HG02840 (cell line): ENCODE measurements around the gene TANK.
A peak's percentile ranks its signal among the peaks of the same experiment; 100 is the strongest.

ENCODE experiments used
- ATAC-seq: cut with Tn5 transposase; IDR thresholded peaks from one replicate; pipeline ENCODE4 v1.9.1; 2021; ENCODE audit warnings: mild to moderate bottlenecking, moderate library complexity, moderate number of reproducible peaks; ENCODE audit not compliant: unreplicated experiment, low FRiP score

The TANK gene, protein sequence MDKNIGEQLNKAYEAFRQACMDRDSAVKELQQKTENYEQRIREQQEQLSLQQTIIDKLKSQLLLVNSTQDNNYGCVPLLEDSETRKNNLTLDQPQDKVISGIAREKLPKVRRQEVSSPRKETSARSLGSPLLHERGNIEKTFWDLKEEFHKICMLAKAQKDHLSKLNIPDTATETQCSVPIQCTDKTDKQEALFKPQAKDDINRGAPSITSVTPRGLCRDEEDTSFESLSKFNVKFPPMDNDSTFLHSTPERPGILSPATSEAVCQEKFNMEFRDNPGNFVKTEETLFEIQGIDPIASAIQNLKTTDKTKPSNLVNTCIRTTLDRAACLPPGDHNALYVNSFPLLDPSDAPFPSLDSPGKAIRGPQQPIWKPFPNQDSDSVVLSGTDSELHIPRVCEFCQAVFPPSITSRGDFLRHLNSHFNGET

GRCh38 chr2:161160226-161161073 lies at the start of gene TANK:
TSS of gene TANK (plus strand) at chr2:161160428. CDS start at chr2:161179663, 19,235 bp downstream.
- ATAC-seq: peak; percentile 90

DNA sequence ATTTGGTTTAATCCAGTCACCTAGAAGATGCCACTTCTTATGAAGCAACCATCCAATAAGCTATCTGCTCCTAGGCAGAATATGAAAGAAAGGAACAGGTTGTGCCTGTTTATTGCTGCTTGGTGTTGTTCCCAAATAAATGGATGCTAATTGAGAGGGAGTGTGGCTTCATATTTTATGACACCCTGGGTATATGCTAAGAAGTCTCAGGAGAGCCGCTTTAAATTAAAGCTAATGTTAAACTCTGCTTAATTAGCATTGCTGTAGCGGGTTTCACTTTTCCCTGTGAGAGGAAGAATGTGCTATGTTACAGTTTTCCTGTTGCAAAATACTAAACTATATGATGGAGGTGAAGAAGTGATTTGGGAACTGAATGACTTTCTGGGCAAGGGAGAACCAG lies 48.7 kb upstream of the TANK start:
- ATAC-seq: no peak

DNA sequence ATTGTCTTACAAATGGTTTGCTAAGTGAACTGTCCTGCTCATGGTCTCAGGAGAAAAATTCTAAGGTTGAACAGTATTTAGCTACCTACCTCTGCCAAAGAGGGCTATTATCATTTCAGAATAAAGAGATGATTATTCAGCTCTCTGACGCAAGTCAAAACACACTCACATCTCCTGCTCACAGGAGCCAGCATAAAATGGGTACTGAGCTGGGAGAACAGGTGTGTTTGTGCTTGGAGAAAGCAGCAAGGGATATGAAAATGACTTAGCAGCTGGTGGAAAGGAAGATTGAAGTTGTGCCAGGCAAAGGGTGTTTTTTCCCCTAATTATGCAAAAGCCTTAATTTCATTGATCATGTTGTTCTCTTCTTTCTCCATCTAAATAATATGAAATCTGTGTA lies 47.3 kb upstream of the TANK start:
- ATAC-seq: no peak

DNA sequence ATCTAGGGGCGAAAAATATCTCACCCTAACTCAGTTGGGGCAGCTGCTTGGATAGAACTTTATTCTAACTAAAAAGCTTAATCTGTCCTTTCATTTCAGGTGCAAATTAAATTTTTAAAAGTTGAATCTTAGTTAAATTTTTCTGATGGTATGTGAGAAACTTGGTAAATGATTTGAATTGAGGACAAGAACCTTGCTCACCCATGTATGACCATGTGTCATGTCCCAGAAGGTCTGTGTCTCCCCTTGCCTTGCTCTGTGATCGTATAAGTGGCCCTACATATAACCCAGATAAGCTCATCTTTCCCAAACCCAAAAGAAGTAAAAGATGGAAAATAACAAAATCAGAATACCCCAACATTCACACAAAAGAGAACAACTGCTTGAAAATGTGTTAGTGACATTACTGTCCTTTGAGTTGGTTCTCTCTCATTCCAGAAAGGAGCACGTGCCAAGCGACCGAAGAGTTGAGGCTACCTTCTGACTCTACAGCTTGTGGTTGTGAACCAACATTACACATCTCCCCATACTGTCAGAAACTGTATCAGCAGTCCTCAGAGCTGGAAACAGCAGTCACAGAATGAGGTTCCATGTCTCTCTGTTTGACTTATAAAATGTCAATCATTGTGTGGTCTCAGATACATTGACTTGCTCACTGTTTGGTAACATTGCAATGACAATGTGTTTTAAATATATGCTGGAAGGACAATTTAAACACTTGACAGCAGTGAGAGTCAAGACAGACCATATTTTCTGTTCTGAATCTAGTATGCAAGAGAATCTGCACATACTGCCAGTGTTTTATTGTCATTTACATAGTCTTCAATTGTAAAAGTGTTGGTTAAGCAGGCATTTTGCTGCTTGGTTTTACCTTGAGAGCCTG lies 46.3 kb upstream of the TANK start:
- no peak for ATAC-seq

DNA sequence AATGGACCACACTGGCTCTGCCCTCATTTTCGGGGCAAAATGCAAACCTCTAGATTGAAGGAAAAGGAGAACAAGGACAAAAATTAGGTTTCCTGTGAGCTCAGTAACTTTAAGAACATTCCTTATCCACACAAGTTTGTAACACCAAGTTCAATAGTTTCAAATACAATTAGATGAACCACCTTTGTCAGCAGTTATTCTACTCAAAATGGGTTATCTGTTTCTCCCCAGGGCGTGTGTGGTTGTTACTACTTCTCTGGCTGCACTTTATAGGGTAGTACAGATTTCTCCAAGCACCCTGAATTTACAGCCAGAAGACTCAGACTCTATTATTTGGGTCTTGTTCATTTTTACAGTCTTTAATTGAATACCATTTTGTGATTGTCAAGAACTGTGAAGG lies 45.0 kb upstream of the TANK start:
- ATAC-seq: no peak

DNA sequence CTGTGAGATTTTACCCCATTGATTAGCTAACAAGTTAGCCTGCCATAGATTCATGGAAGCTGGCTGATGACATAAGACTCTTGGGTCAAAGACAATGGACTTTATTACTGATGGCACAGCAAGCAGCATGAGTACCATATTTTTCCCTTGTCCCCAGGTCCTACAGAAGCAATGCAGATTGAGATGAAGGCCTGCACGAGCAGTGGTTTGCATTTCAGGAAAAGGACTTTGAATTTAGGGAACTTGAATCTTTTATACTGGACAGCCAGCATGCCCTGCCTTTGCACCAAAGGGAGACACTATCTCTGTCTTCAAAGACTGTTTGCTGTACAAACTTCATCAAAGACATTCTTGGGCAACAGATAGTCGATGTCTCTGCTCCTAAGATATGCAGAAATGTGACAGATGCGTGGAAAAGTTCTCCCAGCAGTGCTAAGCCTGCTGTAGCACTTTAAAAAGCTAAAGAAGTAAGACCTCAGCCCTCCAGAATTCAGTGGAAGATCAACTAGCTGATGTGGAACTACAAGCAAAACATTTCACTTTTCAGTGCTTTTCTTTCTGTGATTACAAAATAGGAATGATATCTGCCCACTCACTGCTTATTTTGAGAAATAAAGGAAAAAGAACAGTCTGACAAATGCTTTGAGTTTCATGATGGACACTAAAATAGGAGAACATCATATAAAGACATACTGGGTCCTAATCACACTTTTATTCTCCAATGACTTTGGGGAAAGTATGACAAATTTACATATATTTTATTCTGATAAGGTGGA lies 44.4 kb upstream of the TANK start:
- ATAC-seq: no peak

DNA sequence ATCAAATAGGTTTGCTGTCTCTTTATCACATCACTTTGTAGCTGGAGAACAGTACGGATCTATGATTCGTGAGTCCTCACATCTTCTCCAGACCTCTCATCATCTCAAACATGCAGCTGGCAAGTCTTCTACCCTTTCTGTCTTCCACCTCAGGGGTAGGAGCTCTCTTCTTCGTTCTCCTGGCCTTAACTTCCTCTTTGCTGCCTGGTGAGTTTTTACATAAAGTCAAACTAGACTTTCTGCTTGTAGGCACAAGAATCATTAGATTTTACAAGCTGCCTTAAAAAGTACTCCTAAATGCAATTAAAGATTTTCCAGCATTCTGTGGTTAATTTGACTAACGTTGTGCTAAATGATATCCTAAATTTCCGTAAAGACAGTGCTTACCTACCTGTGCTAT lies 43.7 kb upstream of the TANK start:
- no peak for ATAC-seq

GRCh38 chr2:161117506-161117905 lies 42.7 kb upstream of the TANK start:
- no peak for ATAC-seq

- no peak for ATAC-seq
These were observed 41.5 kb upstream of the TANK start for GRCh38 chr2:161118722-161119121.

GRCh38 chr2:161119483-161119882 lies 40.7 kb upstream of the TANK start:
- no peak for ATAC-seq

DNA sequence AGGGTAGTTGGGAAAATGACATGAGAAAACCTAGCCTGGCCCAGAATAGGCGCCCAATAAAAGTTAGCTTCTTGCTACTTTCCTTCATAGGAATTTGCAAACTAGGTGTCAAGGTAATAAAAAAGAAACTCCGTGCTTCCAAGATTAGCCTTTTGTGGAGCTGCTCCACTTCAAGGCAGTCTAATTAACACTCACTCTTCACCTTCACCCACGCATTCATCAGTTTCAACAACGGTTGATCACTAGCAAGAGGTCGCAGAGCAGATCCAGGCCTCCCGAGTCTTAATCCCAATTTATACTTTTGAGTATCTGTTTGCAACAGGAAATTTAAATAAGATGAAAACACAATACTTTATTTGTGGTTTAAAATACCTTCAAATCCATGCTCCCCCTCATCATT lies 39.5 kb upstream of the TANK start:
- ATAC-seq: no peak

GRCh38 chr2:161121622-161122021 lies 38.6 kb upstream of the TANK start:
- no peak for ATAC-seq

DNA sequence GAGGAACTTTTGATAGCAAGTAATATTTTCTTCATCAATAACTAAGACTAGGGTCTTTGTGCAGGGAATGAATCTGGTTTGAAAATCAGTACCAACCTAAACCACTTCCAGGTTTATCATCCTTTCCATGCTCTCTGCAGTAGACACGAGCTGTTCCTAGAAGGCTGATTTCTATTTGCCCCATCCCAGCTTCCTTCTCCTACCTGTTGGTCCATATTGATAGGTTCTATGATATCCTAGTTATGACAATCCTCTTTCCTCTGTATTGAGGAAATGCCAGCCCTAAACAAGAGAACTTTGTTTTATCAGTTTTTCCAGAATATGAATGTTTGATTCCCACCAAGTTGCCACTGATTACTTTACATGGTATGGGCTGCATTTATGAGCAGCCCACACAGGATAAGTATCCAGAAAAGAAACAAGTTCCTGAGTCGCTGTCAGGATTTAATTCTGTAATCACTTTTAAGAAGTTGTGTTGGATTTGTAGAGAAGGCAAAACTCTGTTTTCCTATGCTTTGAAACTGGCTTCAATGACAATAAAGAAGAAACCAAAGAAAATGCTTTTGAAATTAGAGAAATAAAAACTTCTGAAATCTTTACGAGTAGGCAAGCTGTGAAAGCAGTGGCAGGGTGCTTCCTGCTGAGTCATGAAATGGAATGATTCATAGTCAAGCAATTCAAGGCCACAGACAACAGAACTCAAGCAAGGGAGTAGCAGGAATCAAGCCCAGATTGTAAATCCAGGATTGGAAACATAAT lies 37.3 kb upstream of the TANK start:
- no peak for ATAC-seq

- no peak for ATAC-seq
These were observed 36.6 kb upstream of the TANK start for GRCh38 chr2:161123531-161124030.

DNA sequence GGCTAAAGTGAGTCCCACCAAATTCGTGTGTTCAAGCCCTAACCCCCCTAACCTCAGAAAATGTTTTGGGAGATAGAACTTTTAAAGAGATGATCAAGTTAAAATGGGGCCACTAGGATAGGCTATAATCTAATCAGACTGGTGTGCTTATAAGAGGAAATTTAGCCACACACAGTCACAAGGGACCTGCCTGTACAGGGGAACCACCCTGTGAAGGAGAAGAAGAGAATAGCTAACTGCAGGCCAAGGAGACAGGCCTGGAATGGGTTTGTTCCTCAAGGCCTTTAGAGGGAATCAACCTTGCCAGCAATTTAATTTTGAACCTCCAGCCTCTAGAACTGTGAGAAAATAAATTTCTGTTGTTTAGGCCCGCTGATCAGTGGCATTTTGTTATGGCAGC lies 36.0 kb upstream of the TANK start:
- no peak for ATAC-seq

DNA sequence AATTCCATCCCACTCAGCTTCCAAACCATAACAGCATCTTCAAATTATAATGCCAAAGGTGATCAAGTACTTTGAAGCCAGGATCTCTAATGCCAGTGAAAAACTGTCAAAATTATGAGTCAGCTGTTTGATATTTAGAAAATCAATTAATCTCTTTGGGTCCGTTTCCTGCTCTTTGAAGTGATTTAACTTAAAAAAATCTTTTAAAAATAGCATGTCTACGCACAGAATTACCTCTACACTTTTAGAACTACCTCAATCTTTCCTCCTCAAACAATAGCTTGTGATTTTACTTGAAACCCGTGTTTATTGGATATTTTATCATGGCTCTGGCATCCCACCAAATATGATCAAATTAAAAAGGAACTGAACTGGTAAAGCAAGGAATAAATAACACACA lies 31.3 kb upstream of the TANK start:
- ATAC-seq: no peak

- no peak for ATAC-seq
These were observed 29.9 kb upstream of the TANK start for GRCh38 chr2:161130354-161130753.

DNA sequence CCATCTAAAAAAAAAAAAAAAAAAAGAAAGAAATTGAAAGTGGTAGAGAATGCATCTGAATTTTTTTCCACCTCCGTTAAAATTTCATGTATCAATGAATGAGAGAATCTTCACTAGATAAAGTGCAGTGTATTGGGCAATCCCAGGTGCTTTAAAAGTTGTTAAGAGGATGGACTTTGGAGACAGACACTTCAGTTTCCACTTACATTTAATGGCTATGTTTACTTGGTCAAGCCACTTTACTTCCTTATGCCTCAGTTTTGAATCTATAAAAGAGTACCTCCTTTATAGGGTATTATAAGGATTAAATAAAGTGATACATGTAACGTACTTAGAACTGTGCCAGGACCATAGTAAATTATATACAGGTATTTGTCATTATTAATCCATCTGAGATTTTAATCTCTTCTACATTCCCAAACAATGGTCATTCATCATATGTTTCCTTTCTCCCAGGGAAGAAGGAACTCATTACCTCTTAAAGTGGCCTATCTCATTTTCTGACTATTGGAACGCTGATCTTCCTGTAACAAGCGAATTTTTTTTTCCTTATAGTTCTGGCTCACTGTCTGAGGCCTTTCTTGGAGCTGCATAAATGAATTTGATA lies 29.1 kb upstream of the TANK start:
- no peak for ATAC-seq

- no peak for ATAC-seq
These were observed 28.4 kb upstream of the TANK start for GRCh38 chr2:161131804-161132203.
